GM12878 (cell line): ENCODE measurements around the gene DNAAF1. TPM values are rescaled to one million over a fixed set of nuclear protein-coding genes. Genes with fewer than 3 reads are reported as not detected.

ENCODE experiments used
- NR2C1 ChIP-seq: fragments of 450-650 bp; IDR thresholded peaks from 2 replicates; pipeline ENCODE4 v1.6.1; 2017; ENCODE audit warnings: antibody characterized with exemption, mild to moderate bottlenecking, moderate library complexity
- RBBP5 ChIP-seq: fragments of 200-600 bp; sonication (generic); conservative IDR thresholded peaks from 2 replicates; pipeline ENCODE4 v1.6.1; 2016
- SMARCA5 ChIP-seq: fragments of 450-650 bp; IDR thresholded peaks from 2 replicates; pipeline ENCODE4 v1.6.1; 2017; ENCODE audit warnings: mild to moderate bottlenecking
- polyA plus RNA-seq, 11 experiments: library from polyadenylated mRNA; depleted of rRNA in 4 of 11; unstranded in 6 of 11; stranded (reverse) in 5 of 11; fragments of >200 nt; fragmentation: Nextera tagmentation in 4 of 11; fragmentation: Illumina TruSeq in 1 of 11; extraction: Ambion mirVana in 4 of 11; extraction: Trizol in 1 of 11; gene quantifications; 1 replicate in 1 of 11; 2 replicates in 10 of 11; pipeline versions ENCODE4 v1.2.1 to v1.2.3, GENCODE V29; 2011 to 2016; ENCODE audit warnings: inconsistent platforms in 2 of 11, missing spikeins in 2 of 11, low read depth in 1 of 11
- total RNA-seq, 4 experiments: library from RNA; depleted of rRNA in 3 of 4; stranded (reverse); fragments of >200 nt in 3 of 4; fragmentation: Illumina TruSeq in 1 of 4; extraction: Trizol in 1 of 4; gene quantifications; 2 replicates each; pipeline versions ENCODE4 v1.2.1 to v1.2.3, GENCODE V29; 2013 to 2021
- TF ChIP-seq, protein P1 (sequence below): fragments of 450-650 bp; conservative IDR thresholded peaks from 2 replicates; pipeline ENCODE4 v1.6.1; 2017; ENCODE audit warnings: mild to moderate bottlenecking, moderate library complexity
- TF ChIP-seq, protein P2 (sequence below), 3 experiments: IDR thresholded peaks in 2 of 3; conservative IDR thresholded peaks in 1 of 3; 2 replicates each; pipeline ENCODE4 v1.5.1; 2011; ENCODE audit warnings: low read depth in 3 of 3, low read length in 3 of 3, mild to moderate bottlenecking in 3 of 3, control low read depth in 2 of 3, moderate library complexity in 2 of 3, inconsistent platforms in 1 of 3, mixed read lengths in 1 of 3; ENCODE audit not compliant: control insufficient read depth in 2 of 3, insufficient read depth in 1 of 3; ENCODE audit errors: extremely low read depth in 1 of 3

Gene DNAAF1
- total and polyA plus RNA-seq, 10 of the 15 experiments (the other 5 are each of a cell fraction or from before 2014, with no cell fraction given) = 0.02 to 0.76 (median 0.08) TPM; not detected in 6

DNA sequence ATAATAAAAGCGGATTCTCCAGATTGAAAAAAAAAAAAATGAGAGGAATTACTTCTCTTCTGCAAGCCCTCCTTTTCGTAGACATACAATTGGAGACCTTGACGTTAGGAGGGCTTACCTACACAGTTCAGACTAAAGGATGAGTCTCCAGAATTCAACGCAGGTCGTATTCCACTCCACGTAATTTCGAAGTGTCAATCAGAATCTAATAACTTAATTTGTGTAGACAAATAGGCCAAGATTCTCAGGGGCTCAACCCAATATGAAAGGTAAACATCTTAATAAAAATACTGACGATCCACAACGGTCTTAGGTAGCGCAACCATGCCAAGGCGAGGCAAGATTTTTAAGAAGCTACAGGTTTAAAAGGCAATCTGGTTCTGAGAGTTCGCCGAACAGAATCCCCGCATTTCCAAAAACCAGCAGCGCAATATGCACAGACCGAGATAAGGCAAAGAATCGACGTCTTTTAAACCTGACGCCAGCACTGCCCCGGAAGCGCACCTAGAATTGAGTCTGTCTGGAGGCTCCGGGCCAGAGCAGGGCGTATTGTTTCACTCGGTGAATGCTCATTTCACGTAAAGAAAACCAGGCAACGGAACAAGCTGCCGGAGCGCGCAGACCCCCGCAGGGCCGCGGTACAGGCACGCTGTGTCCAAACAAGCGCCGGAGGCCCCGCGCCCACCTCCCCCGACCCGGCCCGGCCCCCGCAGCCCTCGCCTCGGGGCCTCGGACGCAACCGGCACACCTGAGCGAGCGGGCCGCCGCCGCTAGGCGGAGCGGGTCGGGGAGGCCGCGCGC is 29.0 kb upstream of the DNAAF1 start (continued):
- TF ChIP-seq, protein P1, sequence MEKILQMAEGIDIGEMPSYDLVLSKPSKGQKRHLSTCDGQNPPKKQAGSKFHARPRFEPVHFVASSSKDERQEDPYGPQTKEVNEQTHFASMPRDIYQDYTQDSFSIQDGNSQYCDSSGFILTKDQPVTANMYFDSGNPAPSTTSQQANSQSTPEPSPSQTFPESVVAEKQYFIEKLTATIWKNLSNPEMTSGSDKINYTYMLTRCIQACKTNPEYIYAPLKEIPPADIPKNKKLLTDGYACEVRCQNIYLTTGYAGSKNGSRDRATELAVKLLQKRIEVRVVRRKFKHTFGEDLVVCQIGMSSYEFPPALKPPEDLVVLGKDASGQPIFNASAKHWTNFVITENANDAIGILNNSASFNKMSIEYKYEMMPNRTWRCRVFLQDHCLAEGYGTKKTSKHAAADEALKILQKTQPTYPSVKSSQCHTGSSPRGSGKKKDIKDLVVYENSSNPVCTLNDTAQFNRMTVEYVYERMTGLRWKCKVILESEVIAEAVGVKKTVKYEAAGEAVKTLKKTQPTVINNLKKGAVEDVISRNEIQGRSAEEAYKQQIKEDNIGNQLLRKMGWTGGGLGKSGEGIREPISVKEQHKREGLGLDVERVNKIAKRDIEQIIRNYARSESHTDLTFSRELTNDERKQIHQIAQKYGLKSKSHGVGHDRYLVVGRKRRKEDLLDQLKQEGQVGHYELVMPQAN = no peak; the same call in none of the 2 replicates
- TF ChIP-seq, protein P2, sequence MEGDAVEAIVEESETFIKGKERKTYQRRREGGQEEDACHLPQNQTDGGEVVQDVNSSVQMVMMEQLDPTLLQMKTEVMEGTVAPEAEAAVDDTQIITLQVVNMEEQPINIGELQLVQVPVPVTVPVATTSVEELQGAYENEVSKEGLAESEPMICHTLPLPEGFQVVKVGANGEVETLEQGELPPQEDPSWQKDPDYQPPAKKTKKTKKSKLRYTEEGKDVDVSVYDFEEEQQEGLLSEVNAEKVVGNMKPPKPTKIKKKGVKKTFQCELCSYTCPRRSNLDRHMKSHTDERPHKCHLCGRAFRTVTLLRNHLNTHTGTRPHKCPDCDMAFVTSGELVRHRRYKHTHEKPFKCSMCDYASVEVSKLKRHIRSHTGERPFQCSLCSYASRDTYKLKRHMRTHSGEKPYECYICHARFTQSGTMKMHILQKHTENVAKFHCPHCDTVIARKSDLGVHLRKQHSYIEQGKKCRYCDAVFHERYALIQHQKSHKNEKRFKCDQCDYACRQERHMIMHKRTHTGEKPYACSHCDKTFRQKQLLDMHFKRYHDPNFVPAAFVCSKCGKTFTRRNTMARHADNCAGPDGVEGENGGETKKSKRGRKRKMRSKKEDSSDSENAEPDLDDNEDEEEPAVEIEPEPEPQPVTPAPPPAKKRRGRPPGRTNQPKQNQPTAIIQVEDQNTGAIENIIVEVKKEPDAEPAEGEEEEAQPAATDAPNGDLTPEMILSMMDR (IDR thresholded peaks at IDR 0.05 in 2 of 3, conservative IDR thresholded peaks at IDR 0.05 in 1 of 3; ENCODE audit: control insufficient read depth in 2 of 3, extremely low read depth in 1 of 3, insufficient read depth in 1 of 3, low read depth in 3 of 3, low read length in 3 of 3) = peak in 2 of 3 experiments; percentile 3 to 19; a peak in 1 of 6 replicates
- TF ChIP-seq NR2C1 = peak; percentile 58
- no peak for TF ChIP-seq RBBP5
- TF ChIP-seq SMARCA5 = peak; percentile 12; the same call in 1 of the 2 replicates
